Left renal cortex interstitium (tissue), 4 donors: ENCODE data around the gene FOXO1. TPM values are rescaled to one million over a fixed set of nuclear protein-coding genes. Genes with fewer than 3 reads are reported as not detected.

Experiments
- DNase-seq, 4 donors: peaks; one replicate each; pipeline ENCODE4 v3.0.0-alpha.2; 2013; ENCODE audit warnings: low read depth in 4 of 4, low spot score in 2 of 4, missing footprints in 1 of 4
- polyA plus RNA-seq, 4 donors: library from polyadenylated mRNA; unstranded; fragments of 120-200 nt; gene quantifications; one replicate each; pipeline ENCODE4 v1.2.1, GENCODE V29; 2013; ENCODE audit not compliant: insufficient read length in 4 of 4

The FOXO1 gene
- polyA plus RNA-seq, 4 donors = 13.9 to 18.0 (median 14.6) TPM

GRCh38 chr13:40582531-40582930 is 83.9 kb downstream of the FOXO1 start:
- no peak for DNase-seq

GRCh38 chr13:40581277-40581579 is 85.2 kb downstream of the FOXO1 start:
- no peak for DNase-seq

DNA sequence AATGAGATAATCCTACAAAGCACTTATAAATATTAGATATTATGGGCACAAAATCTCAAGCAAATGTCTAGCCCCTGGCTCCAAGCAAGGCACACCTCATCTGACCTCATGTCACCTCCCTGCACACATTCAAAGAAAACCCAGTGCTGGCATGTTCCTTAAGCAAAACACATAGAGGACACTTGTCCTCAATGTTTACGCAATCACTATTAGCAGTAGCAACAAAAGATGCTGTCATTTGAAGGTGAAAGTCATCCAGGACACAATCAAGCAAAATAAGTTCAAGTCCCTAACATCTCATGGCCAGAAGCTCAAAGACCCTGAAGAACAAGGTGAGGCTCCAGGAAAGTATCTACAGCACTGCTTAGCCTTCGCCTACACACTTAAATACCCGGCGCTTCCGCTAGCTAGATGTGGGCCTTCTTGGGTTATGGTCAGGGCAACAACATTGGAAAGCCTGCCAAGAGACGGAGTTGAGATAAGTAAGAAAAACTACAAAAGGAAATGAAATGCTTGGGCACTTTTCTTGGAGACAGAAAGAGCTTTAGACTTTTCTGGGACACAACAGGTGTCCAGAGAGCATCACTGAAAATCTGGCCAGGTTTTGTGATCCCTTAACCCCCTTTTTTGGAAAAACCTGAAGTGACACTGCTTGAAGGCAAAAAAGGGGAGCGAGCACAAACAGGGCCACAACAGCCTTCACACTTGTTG is 85.7 kb downstream of the FOXO1 start:
- DNase-seq = no peak

- no peak for DNase-seq
Observed at GRCh38 chr13:40579535-40579934, 86.9 kb downstream of the FOXO1 start.

DNA sequence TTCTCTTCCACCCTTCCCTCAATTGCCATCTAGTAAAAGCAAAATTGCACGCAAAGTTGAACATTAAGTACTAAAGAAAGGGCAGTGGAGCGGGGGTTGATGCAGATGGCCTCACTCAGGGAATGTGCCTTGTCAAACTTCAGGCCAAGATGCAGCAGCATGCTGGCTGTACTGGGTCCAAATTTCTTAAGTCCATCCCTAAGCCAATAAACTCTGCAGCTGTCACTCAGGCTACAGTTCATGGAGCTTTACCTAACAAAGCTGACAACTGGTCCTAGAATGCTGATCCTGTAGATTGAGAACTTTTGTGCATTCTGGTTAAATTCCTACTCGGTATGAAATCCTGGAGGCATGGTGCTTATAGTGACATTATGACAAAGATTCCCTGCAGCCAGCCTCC is 88.4 kb downstream of the FOXO1 start:
- DNase-seq = peak in 2 of 4 donors; percentile 24 to 34

GRCh38 chr13:40576369-40576768 is 90.1 kb downstream of the FOXO1 start:
- DNase-seq = no peak

DNA sequence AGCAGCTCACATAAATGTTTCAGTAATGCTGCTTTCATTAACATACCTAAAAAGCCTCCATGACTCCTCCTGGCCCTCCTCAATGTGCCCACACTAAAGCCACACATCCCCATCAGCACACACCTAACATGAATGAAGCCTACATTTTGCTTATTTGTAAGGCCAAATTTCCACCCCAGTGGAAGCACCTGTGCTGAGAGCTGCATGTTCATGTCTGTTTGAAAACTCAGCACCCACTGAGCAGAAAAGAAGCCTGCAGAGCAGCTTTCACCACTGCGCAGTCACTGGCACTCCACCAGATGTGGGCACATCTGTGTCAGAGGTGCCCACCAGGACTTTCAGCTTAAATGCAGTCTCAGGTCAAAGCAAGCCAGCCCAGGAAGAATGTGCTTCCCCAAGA is 93.5 kb downstream of the FOXO1 start:
- DNase-seq = no peak

- no peak for DNase-seq
Observed at GRCh38 chr13:40571338-40571963, 95.0 kb downstream of the FOXO1 start.

GRCh38 chr13:40570930-40571329 is 95.5 kb downstream of the FOXO1 start:
- DNase-seq = no peak

DNA sequence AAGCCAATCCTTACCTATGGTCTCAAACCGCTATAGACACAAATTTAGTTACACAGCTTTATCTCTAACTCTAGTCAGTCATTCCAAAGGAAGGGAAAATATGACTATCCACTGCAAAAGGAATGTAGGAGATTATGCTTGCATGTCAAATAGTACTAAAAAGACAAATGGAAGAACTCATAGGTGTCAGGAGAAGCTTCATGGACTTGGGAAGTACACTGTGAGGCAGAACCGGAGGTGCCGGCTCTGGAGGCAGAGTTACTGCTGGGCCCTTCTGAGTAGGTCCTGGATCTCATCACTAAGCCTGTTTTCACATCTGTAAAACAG is 97.5 kb downstream of the FOXO1 start:
- no peak for DNase-seq

- no peak for DNase-seq
Observed at GRCh38 chr13:40568246-40569023, 98.0 kb downstream of the FOXO1 start.

DNA sequence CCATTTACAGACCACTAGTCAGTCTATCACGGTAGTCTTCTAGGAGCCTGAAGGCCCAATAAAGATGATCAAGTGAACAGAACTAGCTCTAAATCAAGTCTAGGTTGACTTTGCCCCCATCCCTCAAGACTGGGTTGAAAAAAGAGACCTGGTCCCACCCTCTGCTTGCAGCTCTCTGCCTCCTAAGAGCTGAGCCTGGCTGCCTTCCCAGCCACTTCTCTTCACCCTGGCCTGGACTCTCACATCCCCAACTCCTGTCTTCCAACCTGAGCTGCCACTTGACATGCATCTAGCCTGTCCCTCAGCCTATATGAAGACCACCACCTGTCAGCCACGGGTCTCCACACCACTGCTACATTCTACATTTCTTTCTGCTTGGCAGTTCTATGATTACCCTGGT is 99.6 kb downstream of the FOXO1 start:
- no peak for DNase-seq

- no peak for DNase-seq
Observed at GRCh38 chr13:40565282-40566148, 100.9 kb downstream of the FOXO1 start.

DNA sequence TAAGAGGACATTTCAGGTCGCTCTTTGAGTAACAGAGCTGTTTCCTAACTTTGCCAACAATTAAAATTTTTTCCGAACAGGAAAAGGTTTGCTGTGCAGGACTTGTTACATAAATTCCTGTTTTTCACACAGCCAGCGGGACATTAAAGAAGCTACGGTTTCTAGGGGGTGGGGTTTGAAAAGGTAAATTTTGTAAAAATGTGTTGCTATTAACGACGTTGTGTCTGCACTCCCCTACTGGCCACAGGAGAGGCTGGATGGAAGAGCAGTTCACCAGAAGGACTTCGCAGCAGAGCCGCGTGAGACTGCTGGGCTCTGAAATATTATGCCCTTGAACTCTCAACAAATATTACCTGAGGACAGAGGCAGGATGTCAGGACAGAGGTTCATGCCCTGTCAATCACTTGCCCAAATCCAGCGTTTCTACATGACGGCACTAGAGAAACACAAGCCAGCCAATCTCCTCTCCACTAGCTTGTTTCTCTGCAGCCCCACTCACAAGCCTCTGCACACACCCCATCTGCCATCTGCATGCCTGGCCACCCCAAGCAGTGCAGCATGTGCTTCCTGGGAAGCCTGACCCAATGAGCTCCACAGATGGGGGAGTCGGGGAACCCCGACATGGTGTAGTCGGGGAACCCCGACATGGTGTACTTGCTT is 102.0 kb downstream of the FOXO1 start:
- no peak for DNase-seq

- no peak for DNase-seq
Observed at GRCh38 chr13:40563350-40564125, 102.9 kb downstream of the FOXO1 start.

- DNase-seq = no peak
Observed at GRCh38 chr13:40562975-40563349, 103.5 kb downstream of the FOXO1 start.

GRCh38 chr13:40559915-40560314 is 106.5 kb downstream of the FOXO1 start:
- DNase-seq = no peak

DNA sequence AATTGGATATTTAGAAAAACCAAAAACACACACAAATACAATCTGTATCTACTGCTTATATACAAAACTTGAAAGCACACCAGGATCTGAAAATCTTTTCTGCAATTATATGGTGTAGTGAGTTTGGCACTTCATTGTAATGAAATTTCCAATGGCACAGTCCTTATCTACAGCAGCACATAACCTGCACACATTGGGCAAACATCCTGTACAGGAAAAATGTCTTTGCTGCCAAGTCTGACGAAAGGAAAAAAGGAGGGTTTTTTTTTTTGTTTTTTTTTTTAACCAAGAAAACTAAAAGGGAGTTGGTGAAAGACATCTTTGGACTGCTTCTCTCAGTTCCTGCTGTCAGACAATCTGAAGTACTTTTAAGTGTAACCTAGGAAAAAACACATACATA is 107.8 kb downstream of the FOXO1 start:
- DNase-seq = no peak

- DNase-seq = no peak
Observed at GRCh38 chr13:40556453-40556852, 110.0 kb downstream of the FOXO1 start.

GRCh38 chr13:40553356-40553755 is 113.1 kb downstream of the FOXO1 start:
- no peak for DNase-seq
